MM.1S (cell line): ENCODE measurements around the gene WDR1.

Source experiments
- DNase-seq: peaks from one replicate; pipeline ENCODE4 v3.0.0-alpha.2; 2015
- H2AFZ ChIP-seq: fragments of 300-600 bp; sonication (generic); 2 replicates; pipeline ENCODE4 v1.6.0; 2016; ENCODE audit warnings: antibody characterized with exemption, low read length
- H3F3A ChIP-seq: fragments of 300-600 bp; sonication (generic); 2 replicates; pipeline ENCODE4 v1.6.1; 2016; ENCODE audit warnings: mild to moderate bottlenecking, antibody characterized with exemption, low read length, moderate library complexity, mixed read lengths; ENCODE audit not compliant: insufficient read depth
- H3K27ac ChIP-seq: fragments of 300-600 bp; sonication (generic); 2 replicates; pipeline ENCODE4 v1.5.1; 2016; ENCODE audit warnings: mild to moderate bottlenecking, low read length
- H3K27me3 ChIP-seq: fragments of 300-600 bp; sonication (generic); replicated peaks from 2 replicates; pipeline ENCODE4 v1.6.0; 2016; ENCODE audit warnings: low read length; ENCODE audit not compliant: insufficient read depth
- H3K36me3 ChIP-seq: fragments of 300-600 bp; sonication (generic); replicated peaks from 2 replicates; pipeline ENCODE4 v1.6.1; 2016; ENCODE audit warnings: mild to moderate bottlenecking, low read length, mixed read lengths; ENCODE audit not compliant: insufficient read depth
- H3K4me1 ChIP-seq: fragments of 300-600 bp; sonication (generic); 2 replicates; pipeline ENCODE4 v1.6.1; 2016; ENCODE audit warnings: low read length, mixed read lengths
- H3K4me2 ChIP-seq: fragments of 300-600 bp; sonication (generic); 2 replicates; pipeline ENCODE4 v1.6.0; 2016; ENCODE audit warnings: low read depth, low read length
- H3K4me3 ChIP-seq: fragments of 300-600 bp; sonication (generic); 2 replicates; pipeline ENCODE4 v1.5.1; 2016; ENCODE audit warnings: low read length, mixed read lengths
- H3K79me2 ChIP-seq: fragments of 300-600 bp; sonication (generic); 2 replicates; pipeline ENCODE4 v1.6.1; 2016; ENCODE audit warnings: mixed run types, low read length, mixed read lengths
- H3K9ac ChIP-seq: fragments of 300-600 bp; sonication (generic); 2 replicates; pipeline ENCODE4 v1.6.1; 2016; ENCODE audit warnings: low read length, mixed read lengths
- H3K9me2 ChIP-seq: fragments of 300-600 bp; sonication (generic); replicated peaks from 2 replicates; pipeline ENCODE4 v1.6.1; 2016; ENCODE audit warnings: mild to moderate bottlenecking, low read length, mixed read lengths; ENCODE audit not compliant: insufficient read depth
- H3K9me3 ChIP-seq: fragments of 300-600 bp; sonication (generic); replicated peaks from 2 replicates; pipeline ENCODE4 v1.6.1; 2016; ENCODE audit warnings: mild to moderate bottlenecking, low read length, mixed read lengths; ENCODE audit not compliant: insufficient read depth
- H4K20me1 ChIP-seq: fragments of 300-600 bp; sonication (generic); 2 replicates; pipeline ENCODE4 v1.6.1; 2016; ENCODE audit warnings: mild to moderate bottlenecking, low read length, moderate library complexity, mixed read lengths; ENCODE audit not compliant: insufficient read depth
- EZH2 ChIP-seq: fragments of 300-600 bp; sonication (generic); optimal IDR thresholded peaks from 2 replicates; pipeline ENCODE3; 2017; ENCODE audit warnings: low read depth, mild to moderate bottlenecking, antibody characterized with exemption, low read length, mixed read lengths
- EZH2phosphoT487 ChIP-seq: fragments of 300-600 bp; sonication (generic); IDR thresholded peaks from 2 replicates; pipeline ENCODE4 v1.6.1; 2018; ENCODE audit warnings: antibody characterized with exemption, low read length
- TF ChIP-seq, protein P1 (sequence below): fragments of 300-600 bp; sonication (generic); IDR thresholded peaks from 2 replicates; pipeline ENCODE4 v1.5.1; 2016; ENCODE audit warnings: antibody characterized with exemption, low read length, mixed read lengths

Gene WDR1

DNA sequence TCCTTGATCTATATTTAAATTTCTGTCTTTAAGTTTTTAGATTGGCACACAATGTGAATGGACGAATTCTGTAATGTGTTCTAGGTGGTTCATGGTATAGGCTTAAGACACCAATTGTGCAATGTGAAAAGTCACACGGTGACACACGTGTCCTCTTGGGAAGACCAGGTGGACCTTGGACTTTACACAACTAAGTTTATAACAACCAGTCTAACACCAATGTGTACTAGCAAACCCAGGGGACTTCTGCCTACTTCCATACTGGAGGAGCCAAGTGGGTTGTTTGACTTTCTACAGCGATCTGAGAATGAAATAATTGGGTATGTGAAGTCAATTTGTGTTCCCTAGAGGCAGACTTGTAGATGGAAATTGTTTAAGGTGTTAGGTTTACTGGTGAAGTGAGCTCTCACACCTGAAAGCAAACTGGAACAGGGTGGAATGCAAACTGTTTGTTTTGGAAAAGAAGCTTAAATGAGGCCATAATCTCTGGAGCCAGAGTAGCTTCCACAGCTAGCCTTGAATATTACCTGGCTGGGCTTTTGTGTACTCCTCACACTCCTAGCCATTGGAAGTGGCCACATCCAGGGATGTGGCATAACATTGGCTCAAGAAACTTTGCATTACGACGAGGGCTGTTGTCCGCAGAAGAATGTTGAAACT lies 45.9 kb upstream of the WDR1 start:
- TF ChIP-seq, protein P1, sequence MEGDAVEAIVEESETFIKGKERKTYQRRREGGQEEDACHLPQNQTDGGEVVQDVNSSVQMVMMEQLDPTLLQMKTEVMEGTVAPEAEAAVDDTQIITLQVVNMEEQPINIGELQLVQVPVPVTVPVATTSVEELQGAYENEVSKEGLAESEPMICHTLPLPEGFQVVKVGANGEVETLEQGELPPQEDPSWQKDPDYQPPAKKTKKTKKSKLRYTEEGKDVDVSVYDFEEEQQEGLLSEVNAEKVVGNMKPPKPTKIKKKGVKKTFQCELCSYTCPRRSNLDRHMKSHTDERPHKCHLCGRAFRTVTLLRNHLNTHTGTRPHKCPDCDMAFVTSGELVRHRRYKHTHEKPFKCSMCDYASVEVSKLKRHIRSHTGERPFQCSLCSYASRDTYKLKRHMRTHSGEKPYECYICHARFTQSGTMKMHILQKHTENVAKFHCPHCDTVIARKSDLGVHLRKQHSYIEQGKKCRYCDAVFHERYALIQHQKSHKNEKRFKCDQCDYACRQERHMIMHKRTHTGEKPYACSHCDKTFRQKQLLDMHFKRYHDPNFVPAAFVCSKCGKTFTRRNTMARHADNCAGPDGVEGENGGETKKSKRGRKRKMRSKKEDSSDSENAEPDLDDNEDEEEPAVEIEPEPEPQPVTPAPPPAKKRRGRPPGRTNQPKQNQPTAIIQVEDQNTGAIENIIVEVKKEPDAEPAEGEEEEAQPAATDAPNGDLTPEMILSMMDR, result no peak
- TF ChIP-seq EZH2phosphoT487 (no peak), EZH2 (no peak)
- H3F3A ChIP-seq, result no peaks in the 10 kb centered on the region
- H3K27ac ChIP-seq, result no peak overlapping the region
- no peaks in the 10 kb centered on the region for H3K79me2 ChIP-seq
- DNase-seq, result no peak
- no peak overlapping the region for H2AFZ ChIP-seq
- H3K4me1 ChIP-seq, result no peaks in the 10 kb centered on the region
- H3K9me3 ChIP-seq, result no peaks in the 10 kb centered on the region
- H3K36me3 ChIP-seq, result no peaks in the 10 kb centered on the region
- no peak overlapping the region for H3K9ac ChIP-seq
- H4K20me1 ChIP-seq, result no peaks in the 10 kb centered on the region
- no peaks in the 10 kb centered on the region for H3K27me3 ChIP-seq
- no peak overlapping the region for H3K4me2 ChIP-seq
- H3K4me3 ChIP-seq, result no peak overlapping the region
- no peaks in the 10 kb centered on the region for H3K9me2 ChIP-seq

GRCh38 chr4:10161840-10162239 lies 45.2 kb upstream of the WDR1 start:
- Histone ChIP-seq H3K27ac (no peak overlapping the region), H3K9ac (no peak overlapping the region), H2AFZ (no peak overlapping the region), H3K4me1 (no peaks in the 10 kb centered on the region), H3F3A (no peaks in the 10 kb centered on the region), H3K4me2 (no peak overlapping the region), H3K36me3 (no peaks in the 10 kb centered on the region), H4K20me1 (no peaks in the 10 kb centered on the region), H3K9me3 (no peaks in the 10 kb centered on the region), H3K27me3 (no peaks in the 10 kb centered on the region), H3K9me2 (no peaks in the 10 kb centered on the region), H3K79me2 (no peaks in the 10 kb centered on the region), H3K4me3 (no peak overlapping the region)
- no peak for DNase-seq
- TF ChIP-seq, protein P1, result no peak
- no peak for TF ChIP-seq EZH2
- no peak for TF ChIP-seq EZH2phosphoT487

GRCh38 chr4:10161146-10161545 lies 44.5 kb upstream of the WDR1 start:
- Histone ChIP-seq H3K79me2 (no peaks in the 10 kb centered on the region), H3K4me2 (no peak overlapping the region), H3K36me3 (no peaks in the 10 kb centered on the region), H3K9ac (no peak overlapping the region), H4K20me1 (no peaks in the 10 kb centered on the region), H2AFZ (no peak overlapping the region), H3K9me3 (no peaks in the 10 kb centered on the region), H3K4me3 (no peak overlapping the region), H3K9me2 (no peaks in the 10 kb centered on the region), H3K4me1 (no peaks in the 10 kb centered on the region), H3K27me3 (no peaks in the 10 kb centered on the region), H3F3A (no peaks in the 10 kb centered on the region), H3K27ac (no peak overlapping the region)
- TF ChIP-seq EZH2 (no peak), EZH2phosphoT487 (no peak)
- TF ChIP-seq, protein P1, result no peak
- DNase-seq, result no peak
